Liver (tissue), 9 donors: Measurements from ENCODE around the gene WASF2. TPM values are rescaled to one million over a fixed set of nuclear protein-coding genes. Genes with fewer than 3 reads are reported as not detected.

Source experiments
- DNase-seq: peaks from one replicate; pipeline ENCODE4 v3.0.0-alpha.2; 2017; ENCODE audit warnings: low spot score
- H3K27ac ChIP-seq, 2 donors: one replicate each; pipeline ENCODE4 v1.7.0; 2013; ENCODE audit warnings: inconsistent platforms in 2 of 2, low read length in 2 of 2, control low read depth in 1 of 2, low read depth in 1 of 2, mild to moderate bottlenecking in 1 of 2
- H3K27me3 ChIP-seq, 4 donors: one replicate each; pipeline versions ENCODE4 v1.6.1 to v1.7.0; 2013; ENCODE audit warnings: low read length in 3 of 4, inconsistent platforms in 1 of 4, mild to moderate bottlenecking in 1 of 4, moderate library complexity in 1 of 4; ENCODE audit not compliant: control insufficient read depth in 4 of 4, insufficient read depth in 4 of 4
- H3K36me3 ChIP-seq, 4 donors: one replicate each; pipeline versions ENCODE4 v1.6.1 to v1.7.0; 2013; ENCODE audit warnings: low read length in 3 of 4, mild to moderate bottlenecking in 3 of 4, low read depth in 1 of 4, moderate library complexity in 1 of 4; ENCODE audit not compliant: control insufficient read depth in 4 of 4, insufficient read depth in 3 of 4
- H3K4me1 ChIP-seq, 4 donors: one replicate each; pipeline versions ENCODE4 v1.6.1 to v1.7.0; 2013; ENCODE audit warnings: low read length in 3 of 4, mild to moderate bottlenecking in 3 of 4, moderate library complexity in 1 of 4; ENCODE audit not compliant: control insufficient read depth in 4 of 4, insufficient read depth in 4 of 4
- H3K4me3 ChIP-seq, 3 donors: one replicate each; pipeline versions ENCODE4 v1.6.1 to v1.7.0; 2013; ENCODE audit warnings: low read length in 3 of 3, control low read depth in 1 of 3, low read depth in 1 of 3, mild to moderate bottlenecking in 1 of 3
- H3K9ac ChIP-seq, 2 donors: one replicate each; pipeline ENCODE4 v1.7.0; 2013; ENCODE audit warnings: low read length in 2 of 2, mild to moderate bottlenecking in 2 of 2, moderate library complexity in 2 of 2, control low read depth in 1 of 2, low read depth in 1 of 2
- H3K9me3 ChIP-seq, 4 donors: one replicate each; pipeline versions ENCODE4 v1.6.1 to v1.7.0; 2013; ENCODE audit warnings: low read length in 3 of 4; ENCODE audit not compliant: control insufficient read depth in 4 of 4
- ATF3 ChIP-seq: IDR thresholded peaks from 2 replicates; pipeline ENCODE4 v1.6.1; 2016; ENCODE audit warnings: antibody characterized with exemption
- CTCF ChIP-seq: fragments of 150-350 bp; IDR thresholded peaks from 2 replicates; pipeline ENCODE4 v1.5.1; 2017; ENCODE audit warnings: improper control_type of control experiment, low read depth, low read length; ENCODE audit not compliant: missing input control
- EGR1 ChIP-seq, 2 donors: IDR thresholded peaks; 2 replicates each; pipeline ENCODE4 v1.6.1; 2016 to 2018; ENCODE audit warnings: antibody characterized with exemption in 2 of 2, low read depth in 2 of 2
- FOXA1 ChIP-seq: IDR thresholded peaks from 2 replicates; pipeline ENCODE4 v1.6.1; 2016; ENCODE audit warnings: antibody characterized with exemption
- FOXA2 ChIP-seq: IDR thresholded peaks from 2 replicates; pipeline ENCODE4 v1.6.1; 2016; ENCODE audit warnings: antibody characterized with exemption
- GABPA ChIP-seq, 2 donors: IDR thresholded peaks in 1 of 2; conservative IDR thresholded peaks in 1 of 2; 2 replicates each; pipeline ENCODE4 v1.6.1; 2016; ENCODE audit warnings: antibody characterized with exemption in 2 of 2, mild to moderate bottlenecking in 1 of 2, moderate library complexity in 1 of 2
- HNF4A ChIP-seq, 2 donors: conservative IDR thresholded peaks; 2 replicates each; pipeline ENCODE4 v1.6.1; 2016; ENCODE audit warnings: antibody characterized with exemption in 2 of 2, mild to moderate bottlenecking in 2 of 2
- HNF4G ChIP-seq: IDR thresholded peaks from 2 replicates; pipeline ENCODE4 v1.6.1; 2016; ENCODE audit warnings: antibody characterized with exemption
- JUND ChIP-seq, 2 donors: IDR thresholded peaks; 2 replicates each; pipeline ENCODE4 v1.6.1; 2016; ENCODE audit warnings: antibody characterized with exemption in 2 of 2
- MAX ChIP-seq: IDR thresholded peaks from 2 replicates; pipeline ENCODE4 v1.6.1; 2016; ENCODE audit warnings: antibody characterized with exemption
- NR2F2 ChIP-seq: IDR thresholded peaks from 2 replicates; pipeline ENCODE4 v1.6.1; 2016; ENCODE audit warnings: antibody characterized with exemption
- RAD21 ChIP-seq, 2 donors: IDR thresholded peaks; 2 replicates each; pipeline ENCODE4 v1.6.1; 2016; ENCODE audit warnings: antibody characterized with exemption in 2 of 2, mild to moderate bottlenecking in 2 of 2
- REST ChIP-seq: IDR thresholded peaks from 2 replicates; pipeline ENCODE4 v1.6.1; 2016; ENCODE audit warnings: antibody characterized with exemption, mild to moderate bottlenecking
- RXRA ChIP-seq, 2 donors: IDR thresholded peaks; 2 replicates each; pipeline ENCODE4 v1.6.1; 2017 to 2018; ENCODE audit warnings: antibody characterized with exemption in 2 of 2, mild to moderate bottlenecking in 1 of 2
- SP1 ChIP-seq: IDR thresholded peaks from 2 replicates; pipeline ENCODE4 v1.6.1; 2018; ENCODE audit warnings: antibody characterized with exemption, mild to moderate bottlenecking
- TAF1 ChIP-seq: conservative IDR thresholded peaks from 2 replicates; pipeline ENCODE4 v1.6.1; 2016; ENCODE audit warnings: antibody characterized with exemption, mild to moderate bottlenecking
- YY1 ChIP-seq: IDR thresholded peaks from 2 replicates; pipeline ENCODE4 v1.6.1; 2016; ENCODE audit warnings: antibody characterized with exemption, mild to moderate bottlenecking
- ZBTB33 ChIP-seq: IDR thresholded peaks from 2 replicates; pipeline ENCODE4 v1.6.1; 2016; ENCODE audit warnings: antibody characterized with exemption
- WGBS: extraction: QIAGEN DNeasy Blood & Tissue Kit; methylation state at CpG from one replicate; pipeline ENCODE4 v1.1.7; 2013; 5-methylcytosine and 5-hydroxymethylcytosine counted together
- polyA plus RNA-seq, 2 donors: library from polyadenylated mRNA; stranded (reverse) in 1 of 2; unstranded in 1 of 2; fragments of 200-250 nt in 1 of 2; fragments of >200 nt in 1 of 2; fragmentation: Nextera tagmentation in 1 of 2; extraction: Ambion mirVana in 1 of 2; gene quantifications; one replicate each; pipeline versions ENCODE4 v1.2.1 to v1.2.3, GENCODE V29; 2013 to 2015
- total RNA-seq, 2 donors: library from RNA; depleted of rRNA; stranded (reverse); fragments of >200 nt; gene quantifications; one replicate each; pipeline ENCODE4 v1.2.3, GENCODE V29; 2014
- donor health status: healthy.
- donor health status: healthy.
- donor health status: healthy.
- donor health status: healthy.
- donor health status: healthy.

WASF2 gene
- total and polyA plus RNA-seq, 4 donors, result 11.6 to 37.7 (median 18.7) TPM

- TF ChIP-seq ZBTB33 (no peak), TAF1 (no peak), REST (no peak), GABPA (IDR thresholded peaks at IDR 0.05 in 1 of 2, conservative IDR thresholded peaks at IDR 0.05 in 1 of 2) (no peak), RXRA (IDR thresholded peaks at IDR 0.05) (no peak), NR2F2 (no peak), ATF3 (no peak), SP1 (no peak), HNF4A (conservative IDR thresholded peaks at IDR 0.05) (no peak), MAX (no peak), HNF4G (no peak), JUND (IDR thresholded peaks at IDR 0.05) (no peak), EGR1 (IDR thresholded peaks at IDR 0.05; ENCODE audit: low read depth in 2 of 2) (no peak), RAD21 (IDR thresholded peaks at IDR 0.05) (no peak), FOXA2 (no peak), CTCF (no peak), FOXA1 (no peak), YY1 (no peak)
- Histone ChIP-seq H3K9ac (no peak overlapping the region), H3K4me3 (no peak overlapping the region), H3K9me3 (no peaks in the 10 kb centered on the region), H3K4me1 (peaks cover 0 to 27% (median 11%) of the 10 kb centered on the region in 4 donors), H3K36me3 (no peaks in the 10 kb centered on the region), H3K27ac (no peak overlapping the region), H3K27me3 (no peaks in the 10 kb centered on the region)
- no peak for DNase-seq
- 80% methylated on average over 9 of the region's 9 CpGs for WGBS
These were observed 32.0 kb upstream of the WASF2 start for GRCh38 chr1:27521861-27522431.
